Motor neuron (in vitro differentiated cells): Measurements from ENCODE around the gene RGMB. TPM values are rescaled to one million over a fixed set of nuclear protein-coding genes. Genes with fewer than 3 reads are reported as not detected.

Experiments
- ATAC-seq, 8 experiments: fragments of 200-7000 bp; cut with Tn5 transposase; replicated peaks in 6 of 8; 2 replicates each; pipeline ENCODE4 v1.8.0; 2021; ENCODE audit warnings: mild to moderate bottlenecking in 8 of 8, moderate library complexity in 8 of 8
- H3K27ac ChIP-seq, 2 donors: fragments of 250-450 bp; sonication (Bioruptor Pico); 2 replicates each; pipeline ENCODE4 v1.9.0; 2021; ENCODE audit warnings: antibody characterized with exemption in 2 of 2, mild to moderate bottlenecking in 2 of 2, moderate library complexity in 1 of 2
- H3K4me1 ChIP-seq, 2 donors: fragments of 250-450 bp; sonication (Bioruptor Pico); replicated peaks in 1 of 2; 2 replicates each; pipeline ENCODE4 v1.6.1; 2021; ENCODE audit warnings: antibody characterized with exemption in 2 of 2, mild to moderate bottlenecking in 2 of 2, moderate library complexity in 1 of 2
- H3K4me3 ChIP-seq, 5 donors: fragments of 250-450 bp; sonication (Bioruptor Pico); 2 replicates each; pipeline ENCODE4 v1.9.0; 2021; ENCODE audit warnings: antibody characterized with exemption in 5 of 5, mild to moderate bottlenecking in 5 of 5, moderate library complexity in 4 of 5
- WGBS, 10 experiments: fragments of 450-650 bp; shearing (Covaris generic); methylation state at CpG; one replicate each; pipeline ENCODE4 v1.0.0; 2022; 5-methylcytosine and 5-hydroxymethylcytosine counted together
- in situ Hi-C, 9 experiments: fragments of 400-800 bp; cut with MboI; loops; one replicate each; pipeline ENCODE4 v1.15.0; 2021; ENCODE audit warnings: low sequenced_read_pairs in 9 of 9, low pct_unique_long_range_greater_than_20kb in 2 of 9; ENCODE audit not compliant: unreplicated experiment in 9 of 9
- total RNA-seq, 8 experiments: library from RNA; unstranded; fragments of 300-600 nt; gene quantifications; 2 replicates each; pipeline versions ENCODE4 v1.2.3 to v1.2.4, GENCODE V29; 2022

The RGMB gene
- total RNA-seq, 8 experiments from 2014 or later = 4.2 to 92.9 (median 32.5) TPM

GRCh38 chr5:98769959-98770208 is 3.6 kb upstream of the RGMB start:
- H3K4me1 ChIP-seq = peaks cover 3 to 6% of the 10 kb centered on the region in 2 donors
- in situ Hi-C loops = loop anchor here in 2 of 9 experiments (25.0 kb wide), 4 partner anchors 183 to 1583 kb away; partner anchors contain the start of gene RIOK2 (in 1 of the 2)
- H3K4me3 ChIP-seq = peak overlapping the region; percentile 59 to 80 (median 71)
- WGBS, 10 experiments = 0 to 6% (median 0%) methylated on average over 2 to 5 of the region's 12 CpGs; no CpG with 5 or more reads in 7 of the 10 experiments
- ATAC-seq = no peak
- peak overlapping the region; percentile 77 to 78 for H3K27ac ChIP-seq

- 0 to 2% (median 0%) methylated on average over 1 to 23 of the region's 39 CpGs; no CpG with 5 or more reads in 1 of the 10 experiments for WGBS, 10 experiments
- Histone ChIP-seq H3K4me1 (peaks cover 3 to 7% of the 10 kb centered on the region in 2 donors), H3K27ac (peak overlapping the region; percentile 77 to 78), H3K4me3 (peak overlapping the region; percentile 59 to 80 (median 71))
- in situ Hi-C loops = loop anchor here in 2 of 9 experiments (25.0 kb wide), 4 partner anchors 183 to 1583 kb away; partner anchors contain the start of gene RIOK2 (in 1 of the 2)
- no peak for ATAC-seq
Observed at GRCh38 chr5:98770209-98770910, 3.1 kb upstream of the RGMB start.

GRCh38 chr5:98770911-98771322 is 2.5 kb upstream of the RGMB start:
- Histone ChIP-seq H3K27ac (peak overlapping the region; percentile 77 to 78), H3K4me3 (peak overlapping the region; percentile 59 to 80 (median 71)), H3K4me1 (peaks cover 5 to 13% of the 10 kb centered on the region in 2 donors)
- ATAC-seq = no peak
- 0 to 2% (median 0%) methylated on average over 2 to 6 of the region's 6 CpGs; no CpG with 5 or more reads in 2 of the 10 experiments for whole genome bisulfite sequencing, 10 experiments
- in situ Hi-C loops = loop anchor here in 2 of 9 experiments (25.0 kb wide), 4 partner anchors 184 to 1584 kb away; partner anchors contain the start of gene RIOK2 (in 1 of the 2)

- H3K4me3 ChIP-seq = peak overlapping the region; percentile 59 to 80 (median 71)
- peak overlapping the region; percentile 77 to 78 for H3K27ac ChIP-seq
- 0 to 17% (median 3%) methylated on average over 5 to 18 of the region's 18 CpGs for WGBS, 10 experiments
- ATAC-seq = no peak
- in situ Hi-C loops = loop anchor here in 2 of 9 experiments (25.0 kb wide), 4 partner anchors 184 to 1584 kb away; partner anchors contain the start of gene RIOK2 (in 1 of the 2)
- H3K4me1 ChIP-seq = peaks cover 11 to 18% of the 10 kb centered on the region in 2 donors
Observed at GRCh38 chr5:98771382-98772109, 1.9 kb upstream of the RGMB start.

- in situ Hi-C loops = loop anchor here in 2 of 9 experiments (25.0 kb wide), 4 partner anchors 185 to 1585 kb away; partner anchors contain the start of gene RIOK2 (in 1 of the 2)
Observed at GRCh38 chr5:98772415-98773213, 849 bp upstream of the RGMB start.

GRCh38 chr5:98773214-98773463 is 324 bp upstream of the RGMB start:
- peak overlapping the region; percentile 59 to 80 (median 71) for H3K4me3 ChIP-seq
- ATAC-seq = no peak
- 0 to 1% (median 1%) methylated on average over 1 to 15 of the region's 16 CpGs; no CpG with 5 or more reads in 7 of the 10 experiments for WGBS, 10 experiments
- in situ Hi-C loops = loop anchor here in 2 of 9 experiments (25.0 kb wide), 4 partner anchors 186 to 1586 kb away; partner anchors contain the start of gene RIOK2 (in 1 of the 2)
- H3K27ac ChIP-seq = peak overlapping the region; percentile 43 to 62
- H3K4me1 ChIP-seq = peaks cover 9 to 13% of the 10 kb centered on the region in 2 donors

More at GRCh38 chr5:98772415-98773213, 849 bp upstream of the RGMB start:
- peak overlapping the region; percentile 43 to 62 for H3K27ac ChIP-seq
- H3K4me3 ChIP-seq = peak overlapping the region; percentile 59 to 80 (median 71)
- H3K4me1 ChIP-seq = peaks cover 12 to 15% of the 10 kb centered on the region in 2 donors
- ATAC-seq = peak; percentile 34 to 55 (median 43)
- WGBS, 10 experiments = 0 to 27% (median 5%) methylated on average over 2 to 26 of the region's 34 CpGs

GRCh38 chr5:98774192-98775033 is 950 bp downstream of the RGMB start:
- in situ Hi-C loops = loop anchor here in 2 of 9 experiments (25.0 kb wide), 4 partner anchors 187 to 1587 kb away; partner anchors contain the start of gene RIOK2 (in 1 of the 2)
- 0 to 3% (median 1%) methylated on average over 6 to 29 of the region's 64 CpGs for WGBS, 10 experiments
- H3K27ac ChIP-seq = peak overlapping the region; percentile 72 to 77
- H3K4me1 ChIP-seq = peaks cover 16 to 17% of the 10 kb centered on the region in 2 donors
- peak overlapping the region; percentile 59 to 80 (median 71) for H3K4me3 ChIP-seq
- ATAC-seq = peak in 5 of 8 experiments; percentile 2 to 12 (median 9)

- Histone ChIP-seq H3K4me1 (peaks cover 19 to 22% of the 10 kb centered on the region in 2 donors), H3K27ac (no peak overlapping the region), H3K4me3 (peak overlapping the region; percentile 59 to 80 (median 71))
- in situ Hi-C loops = no loop called here
- 0 to 34% (median 17%) methylated on average over 4 to 12 of the region's 12 CpGs for WGBS, 10 experiments
- ATAC-seq = no peak
Observed at GRCh38 chr5:98775246-98776065, 2.0 kb downstream of the RGMB start.

- 3 to 87% (median 58%) methylated on average over 2 to 7 of the region's 7 CpGs for WGBS, 10 experiments
Observed at GRCh38 chr5:98776066-98776705, 2.7 kb downstream of the RGMB start.

GRCh38 chr5:98777295-98777694 is 3.8 kb downstream of the RGMB start:
- in situ Hi-C loops = no loop called here
- H3K27ac ChIP-seq = no peak overlapping the region
- H3K4me1 ChIP-seq = peaks cover 30 to 33% of the 10 kb centered on the region in 2 donors
- H3K4me3 ChIP-seq = peak overlapping the region in 1 of 5 donors; percentile 78
- no peak for ATAC-seq
- WGBS, 10 experiments = 18 to 100% (median 85%) methylated on average over 1 to 4 of the region's 4 CpGs

More at GRCh38 chr5:98776066-98776705, 2.7 kb downstream of the RGMB start:
- no peak for ATAC-seq
- peak overlapping the region; percentile 59 to 80 (median 71) for H3K4me3 ChIP-seq
- peaks cover 24 to 25% of the 10 kb centered on the region in 2 donors for H3K4me1 ChIP-seq
- in situ Hi-C loops = no loop called here
- no peak overlapping the region for H3K27ac ChIP-seq
